ENCODE data around the gene DNAH2. TPM values are rescaled to one million over a fixed set of nuclear protein-coding genes. Genes with fewer than 3 reads are reported as not detected.

Gene DNAH2
- total RNA-seq, 4 donors from 2014 or later, result 0.19 to 0.95 (median 0.65) TPM

DNA sequence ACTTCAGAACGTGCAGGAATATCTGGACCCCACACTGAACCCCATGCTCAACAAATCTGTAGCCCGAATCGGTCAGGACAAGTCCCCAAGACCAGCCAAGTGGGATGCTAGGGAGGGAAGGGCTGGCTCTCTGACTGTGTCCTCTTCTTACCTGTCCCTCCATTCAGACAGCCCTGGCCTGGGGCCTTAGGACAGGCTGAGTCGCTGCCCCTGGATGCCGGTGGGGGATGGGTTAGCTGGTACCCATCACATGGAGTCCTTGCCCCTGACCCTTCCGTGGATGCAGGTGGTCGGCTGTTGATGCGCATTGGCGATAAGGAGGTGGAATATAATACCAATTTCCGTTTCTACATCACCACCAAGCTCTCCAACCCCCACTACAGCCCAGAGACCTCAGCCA, 100.5 kb downstream of the DNAH2 start:
- TF ChIP-seq, protein P1, sequence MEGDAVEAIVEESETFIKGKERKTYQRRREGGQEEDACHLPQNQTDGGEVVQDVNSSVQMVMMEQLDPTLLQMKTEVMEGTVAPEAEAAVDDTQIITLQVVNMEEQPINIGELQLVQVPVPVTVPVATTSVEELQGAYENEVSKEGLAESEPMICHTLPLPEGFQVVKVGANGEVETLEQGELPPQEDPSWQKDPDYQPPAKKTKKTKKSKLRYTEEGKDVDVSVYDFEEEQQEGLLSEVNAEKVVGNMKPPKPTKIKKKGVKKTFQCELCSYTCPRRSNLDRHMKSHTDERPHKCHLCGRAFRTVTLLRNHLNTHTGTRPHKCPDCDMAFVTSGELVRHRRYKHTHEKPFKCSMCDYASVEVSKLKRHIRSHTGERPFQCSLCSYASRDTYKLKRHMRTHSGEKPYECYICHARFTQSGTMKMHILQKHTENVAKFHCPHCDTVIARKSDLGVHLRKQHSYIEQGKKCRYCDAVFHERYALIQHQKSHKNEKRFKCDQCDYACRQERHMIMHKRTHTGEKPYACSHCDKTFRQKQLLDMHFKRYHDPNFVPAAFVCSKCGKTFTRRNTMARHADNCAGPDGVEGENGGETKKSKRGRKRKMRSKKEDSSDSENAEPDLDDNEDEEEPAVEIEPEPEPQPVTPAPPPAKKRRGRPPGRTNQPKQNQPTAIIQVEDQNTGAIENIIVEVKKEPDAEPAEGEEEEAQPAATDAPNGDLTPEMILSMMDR (IDR thresholded peaks at IDR 0.05), result no peak
- ATAC-seq (ENCODE audit: low FRiP score), result no peak
- DNase-seq (ENCODE audit: low spot score), result no peak

DNA sequence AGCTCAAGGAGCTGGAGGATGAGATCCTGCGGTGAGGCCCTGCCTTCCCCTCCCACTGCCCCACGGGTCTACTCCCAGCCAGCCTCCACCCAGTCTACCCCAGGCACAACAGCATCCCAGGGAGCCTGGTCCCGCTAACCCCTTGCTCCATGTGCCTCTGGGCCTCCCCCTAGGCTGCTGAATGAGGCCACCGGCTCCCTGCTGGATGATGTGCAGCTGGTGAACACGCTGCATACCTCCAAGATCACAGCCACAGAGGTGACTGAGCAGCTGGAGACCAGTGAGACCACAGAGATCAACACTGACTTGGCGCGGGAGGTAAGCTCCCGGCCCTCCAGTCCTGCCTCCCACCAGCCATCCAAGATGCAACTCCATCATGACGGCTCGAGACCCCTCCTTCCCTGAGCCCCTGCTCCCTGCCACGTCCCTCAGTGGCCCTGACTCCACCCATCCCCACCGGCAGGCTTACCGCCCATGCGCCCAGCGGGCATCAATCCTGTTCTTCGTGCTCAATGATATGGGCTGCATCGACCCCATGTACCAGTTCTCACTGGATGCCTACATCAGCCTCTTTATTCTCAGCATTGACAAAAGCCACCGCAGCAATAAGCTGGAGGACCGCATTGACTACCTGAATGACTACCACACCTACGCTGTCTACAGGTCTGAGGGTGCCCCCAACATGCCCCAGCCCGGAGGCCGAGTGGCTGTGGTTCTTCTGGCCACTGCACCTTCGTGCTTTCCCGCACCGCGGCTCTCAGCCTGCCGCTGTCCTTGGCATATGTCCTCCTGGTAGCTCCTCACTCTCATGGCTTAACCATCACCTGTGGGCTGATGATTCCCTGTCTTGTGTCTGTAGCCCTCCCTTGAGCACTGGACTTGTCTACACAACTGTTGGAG, 101.5 kb downstream of the DNAH2 start:
- TF ChIP-seq, protein P1 (IDR thresholded peaks at IDR 0.05), result no peak
- DNase-seq (ENCODE audit: low spot score) (no peak), ATAC-seq (ENCODE audit: low FRiP score) (no peak)

DNA sequence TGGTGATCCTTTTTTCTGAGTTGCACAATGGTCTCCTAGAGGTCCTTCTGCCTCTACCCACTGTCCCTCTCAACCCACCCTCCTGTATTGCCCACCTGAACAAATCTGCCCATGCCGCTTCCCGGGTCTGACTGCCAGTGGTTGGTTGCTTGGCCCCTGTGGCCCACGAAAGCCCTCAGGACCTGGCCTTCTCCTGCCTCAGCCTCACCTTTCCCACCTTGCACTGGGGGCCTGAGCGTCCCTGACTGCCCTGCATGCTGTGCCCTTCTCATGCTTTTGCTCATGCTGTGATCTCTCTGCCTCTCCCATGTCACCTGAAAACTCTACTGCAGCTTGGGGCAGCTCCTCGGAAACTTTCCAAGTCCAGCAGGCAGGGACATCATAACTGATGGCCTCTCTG, 102.7 kb downstream of the DNAH2 start:
- TF ChIP-seq, protein P1 (IDR thresholded peaks at IDR 0.05), result no peak
- DNase-seq (ENCODE audit: low spot score), result no peak

GRCh38 chr17:7822126-7822525, 104.6 kb downstream of the DNAH2 start:
- DNase-seq (ENCODE audit: low spot score) (no peak), ATAC-seq (ENCODE audit: low FRiP score) (no peak)

More for the DNA sequence above, 102.7 kb downstream of the DNAH2 start:
- no peak for ATAC-seq (ENCODE audit: low FRiP score)

GRCh38 chr17:7823581-7824001, 106.0 kb downstream of the DNAH2 start:
- DNase-seq (ENCODE audit: low spot score), result no peak
- ATAC-seq (ENCODE audit: low FRiP score), result no peak
- TF ChIP-seq, protein P1 (IDR thresholded peaks at IDR 0.05), result no peak

More at GRCh38 chr17:7822126-7822525, 104.6 kb downstream of the DNAH2 start:
- TF ChIP-seq, protein P1 (IDR thresholded peaks at IDR 0.05), result no peak

DNA sequence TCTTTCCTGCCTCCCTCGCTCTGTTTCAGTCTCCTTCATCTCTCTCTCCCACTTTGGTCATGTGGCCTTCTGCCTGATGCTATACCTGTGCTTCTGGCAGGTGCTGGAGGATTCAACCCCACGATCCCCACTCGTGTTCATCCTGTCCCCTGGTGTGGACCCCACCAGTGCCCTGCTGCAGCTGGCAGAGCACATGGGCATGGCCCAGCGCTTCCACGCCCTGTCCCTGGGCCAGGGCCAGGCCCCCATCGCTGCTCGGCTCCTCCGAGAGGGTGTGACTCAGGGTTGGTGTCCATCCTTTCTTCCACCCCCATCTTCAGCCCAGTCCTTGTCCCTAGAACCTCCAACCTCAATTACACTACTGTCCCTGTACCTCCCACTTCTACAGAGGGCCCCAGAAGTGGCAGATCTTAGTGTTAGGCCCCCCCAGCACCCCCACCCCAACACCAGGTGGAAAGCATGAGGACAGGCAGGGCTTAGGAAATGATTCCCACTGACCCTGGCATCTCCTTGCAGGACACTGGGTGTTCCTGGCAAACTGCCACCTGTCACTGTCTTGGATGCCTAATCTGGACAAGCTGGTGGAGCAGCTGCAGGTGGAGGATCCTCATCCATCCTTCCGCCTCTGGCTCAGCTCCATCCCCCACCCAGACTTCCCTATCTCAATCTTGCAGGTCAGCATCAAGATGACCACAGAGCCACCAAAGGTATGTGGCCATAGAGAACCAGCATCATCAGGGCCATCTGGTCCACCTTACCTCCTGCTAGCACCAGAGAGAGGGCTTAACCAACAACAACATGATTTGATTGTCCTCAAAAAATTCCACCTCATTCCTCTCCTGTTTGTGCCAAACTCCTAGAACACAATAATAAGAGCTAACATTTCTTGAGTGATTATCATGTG, 106.7 kb downstream of the DNAH2 start:
- DNase-seq (ENCODE audit: low spot score) (no peak), ATAC-seq (ENCODE audit: low FRiP score) (no peak)
- TF ChIP-seq, protein P1 (IDR thresholded peaks at IDR 0.05), result no peak
